Endothelial cell of umbilical vein (primary cell): ENCODE measurements around the gene GNPDA2. TPM values are rescaled to one million over a fixed set of nuclear protein-coding genes. Genes with fewer than 3 reads are reported as not detected.

ENCODE experiments used
- BruUV-seq: library from RNA; stranded (reverse); fragments of 400-500 nt; replicated peaks from 2 replicates; lab custom pipeline; 2021; lab: Mats Ljungman, UMichigan
- CTCF ChIA-PET: fragments of 300-600, 350-600 bp; sonication (Branson Sonifier 250); formaldehyde crosslinking; loops from one replicate; lab custom pipeline; 2021; ENCODE audit warnings: antibody characterized with exemption, inconsistent platforms; lab: Charles Lee
- POLR2A ChIA-PET: fragments of 300-600, 350-600 bp; sonication (Branson Sonifier 250); formaldehyde crosslinking; loops from one replicate; lab custom pipeline; 2021; ENCODE audit warnings: antibody characterized with exemption, inconsistent platforms; lab: Charles Lee
- DNase-seq: peaks from one replicate; pipeline ENCODE4 v3.0.0-alpha.2; 2011; ENCODE audit warnings: low read depth, low spot score
- FAIRE-seq: peaks from 2 replicates; lab custom pipeline; 2011; peaks lifted over from hg19 to GRCh38; lab: Jason Lieb, UNC
- H2AFZ ChIP-seq: 2 replicates; pipeline ENCODE4 v1.6.0; 2012; ENCODE audit warnings: low read depth, low read length, control low read depth, inconsistent platforms
- H3K27ac ChIP-seq: 2 replicates; pipeline ENCODE4 v1.5.1; 2011; ENCODE audit warnings: low read depth, mild to moderate bottlenecking, control low read depth, low read length, moderate library complexity; ENCODE audit not compliant: insufficient read depth
- H3K27me3 ChIP-seq, 2 experiments: 2 replicates each; pipeline versions ENCODE4 v1.6.0 to v1.6.1; 2011; ENCODE audit warnings: low read length in 2 of 2, mixed read lengths in 1 of 2; ENCODE audit not compliant: control insufficient read depth in 2 of 2, insufficient read depth in 2 of 2
- H3K36me3 ChIP-seq, 2 experiments: 2 replicates in 1 of 2; 3 replicates in 1 of 2; pipeline ENCODE4 v1.5.1; 2011; ENCODE audit warnings: low read length in 2 of 2, mild to moderate bottlenecking in 1 of 2, moderate library complexity in 1 of 2; ENCODE audit not compliant: control insufficient read depth in 2 of 2, insufficient read depth in 2 of 2; ENCODE audit errors: extremely low read depth in 1 of 2
- H3K4me1 ChIP-seq: 3 replicates; pipeline ENCODE4 v1.5.1; 2011; ENCODE audit warnings: mild to moderate bottlenecking, low read length; ENCODE audit not compliant: control insufficient read depth, insufficient read depth; ENCODE audit errors: extremely low read depth
- H3K4me2 ChIP-seq: 2 replicates; pipeline ENCODE4 v1.6.1; 2011; ENCODE audit warnings: low read length, control low read depth, mixed read lengths; ENCODE audit not compliant: insufficient read depth
- H3K4me3 ChIP-seq, 3 experiments: fragments of 200-600 bp in 1 of 3; sonication (generic), shearing (Covaris generic) in 1 of 3; replicated peaks in 1 of 3; 2 replicates each; pipeline ENCODE4 v1.5.1; 2011 to 2016; ENCODE audit warnings: control low read depth in 3 of 3, low read length in 3 of 3, mild to moderate bottlenecking in 2 of 3, inconsistent platforms in 1 of 3, low read depth in 1 of 3, moderate library complexity in 1 of 3; ENCODE audit not compliant: insufficient read depth in 1 of 3
- H3K79me2 ChIP-seq: 2 replicates; pipeline ENCODE4 v1.6.0; 2012; ENCODE audit warnings: low read length, inconsistent platforms; ENCODE audit not compliant: control insufficient read depth, insufficient read depth
- H3K9ac ChIP-seq: replicated peaks from 2 replicates; pipeline ENCODE3; 2011; ENCODE audit warnings: low read length, control low read depth; ENCODE audit not compliant: insufficient read depth; ENCODE audit errors: extremely low read depth
- H3K9me1 ChIP-seq: replicated peaks from 3 replicates; pipeline ENCODE4 v1.6.0; 2011; ENCODE audit warnings: mild to moderate bottlenecking, low read length; ENCODE audit not compliant: control insufficient read depth, insufficient read depth; ENCODE audit errors: extremely low read depth
- H3K9me3 ChIP-seq: replicated peaks from 2 replicates; pipeline ENCODE4 v1.5.1; 2012; ENCODE audit warnings: low read length, inconsistent platforms; ENCODE audit not compliant: control insufficient read depth, insufficient read depth
- H4K20me1 ChIP-seq: replicated peaks from 2 replicates; pipeline ENCODE3; 2011; ENCODE audit warnings: mild to moderate bottlenecking, low read length; ENCODE audit not compliant: control insufficient read depth, insufficient read depth; ENCODE audit errors: extremely low read depth
- CTCF ChIP-seq, 2 donors: IDR thresholded peaks; 1 replicate in 1 of 2; 2 replicates in 1 of 2; pipeline ENCODE4 v1.5.1; 2011; ENCODE audit warnings: low read length in 2 of 2, mild to moderate bottlenecking in 2 of 2, moderate library complexity in 2 of 2, control low read depth in 1 of 2, inconsistent platforms in 1 of 2, low read depth in 1 of 2; ENCODE audit not compliant: insufficient read depth in 1 of 2; ENCODE audit errors: extremely low read depth in 1 of 2
- GATA2 ChIP-seq: IDR thresholded peaks from 2 replicates; pipeline ENCODE4 v1.7.0; 2011; ENCODE audit warnings: low read depth, mild to moderate bottlenecking, moderate library complexity, mixed read lengths, low read length; ENCODE audit not compliant: insufficient read length, insufficient read depth
- JUN ChIP-seq: IDR thresholded peaks from 2 replicates; pipeline ENCODE4 v1.6.1; 2011; ENCODE audit warnings: borderline replicate concordance, low read depth; ENCODE audit not compliant: insufficient read length, insufficient read depth
- MAX ChIP-seq: IDR thresholded peaks from 2 replicates; pipeline ENCODE4 v1.6.1; 2011; ENCODE audit not compliant: insufficient read depth, insufficient read length
- MYC ChIP-seq: IDR thresholded peaks from one replicate; pipeline ENCODE4 v1.6.1; 2011; ENCODE audit warnings: mild to moderate bottlenecking, low read depth, low read length
- POLR2A ChIP-seq: IDR thresholded peaks from 2 replicates; pipeline ENCODE4 v1.6.1; 2012; ENCODE audit warnings: low read depth, mild to moderate bottlenecking, control low read depth, low read length
- POLR2AphosphoS5 ChIP-seq: IDR thresholded peaks from 2 replicates; pipeline ENCODE4 v1.6.1; 2012; ENCODE audit warnings: low read depth, mild to moderate bottlenecking, control low read depth, low read length, moderate library complexity; ENCODE audit not compliant: insufficient read depth
- dilution Hi-C: fragments of 300-500 bp; cut with MboI; formaldehyde crosslinking; loops from one replicate; pipeline ENCODE4 v1.15.0; 2019; ENCODE audit warnings: low sequenced_read_pairs; ENCODE audit not compliant: extremely low pct_ligation_motif_present
- intact Hi-C: fragments of 100-400 bp; cut with micrococcal nuclease; formaldehyde crosslinking; loops from one replicate; pipeline ENCODE4 v1.10.0; 2022
- polyA plus RNA-seq, 4 experiments: library from polyadenylated mRNA; depleted of rRNA in 3 of 4; stranded (reverse) in 3 of 4; unstranded in 1 of 4; fragments of >200 nt; gene quantifications; 2 replicates each; pipeline versions ENCODE4 v1.2.1 to v1.2.3, GENCODE V29; 2011 to 2012; ENCODE audit warnings: missing spikeins in 1 of 4
- total RNA-seq: library from RNA; stranded (reverse); gene quantifications from 2 replicates; pipeline ENCODE4 v1.2.3, GENCODE V29; 2021

The GNPDA2 gene
- total and polyA plus RNA-seq, 2 donors (not counting 3 experiments of a cell fraction or from before 2014, with no cell fraction given) = 7.6 to 14.7 TPM

- no peaks in the 10 kb centered on the region for H3K9me1 ChIP-seq
- BruUV-seq = no TSS peak
- peaks cover 12% of the 10 kb centered on the region for H3K79me2 ChIP-seq
- H3K4me2 ChIP-seq = no peak overlapping the region
- H3K36me3 ChIP-seq = no peaks in the 10 kb centered on the region
- ChIA-PET CTCF (interaction anchor here (1.3 kb wide), 1 partner anchor 10 kb away, joined by 5 read pairs; no protein-coding TSS in a partner anchor), POLR2A (no interaction called here)
- H3K27ac ChIP-seq = no peak overlapping the region
- H4K20me1 ChIP-seq = peaks cover 3% of the 10 kb centered on the region
- FAIRE-seq = no peak
- H2AFZ ChIP-seq = no peak overlapping the region
- DNase-seq = no peak
- no peak for TF ChIP-seq MYC
- no peak for TF ChIP-seq JUN
- no peak for TF ChIP-seq GATA2
- no peak for TF ChIP-seq POLR2A
- no peak for TF ChIP-seq POLR2AphosphoS5
- dilution Hi-C loops = no loop called here
- no peak overlapping the region for H3K4me3 ChIP-seq
- intact Hi-C loops = no loop called here
- H3K9ac ChIP-seq = no peak overlapping the region
- no peaks in the 10 kb centered on the region for H3K27me3 ChIP-seq
- no peaks in the 10 kb centered on the region for H3K4me1 ChIP-seq
- no peaks in the 10 kb centered on the region for H3K9me3 ChIP-seq
Observed at GRCh38 chr4:44716597-44716996, 9.8 kb downstream of the GNPDA2 start.

- DNase-seq = no peak
- Histone ChIP-seq H3K27me3 (no peaks in the 10 kb centered on the region), H2AFZ (no peak overlapping the region), H3K4me2 (no peak overlapping the region), H3K79me2 (no peaks in the 10 kb centered on the region), H3K4me3 (no peak overlapping the region), H3K9me1 (no peaks in the 10 kb centered on the region), H3K36me3 (no peaks in the 10 kb centered on the region), H3K27ac (no peak overlapping the region), H3K9ac (no peak overlapping the region), H3K4me1 (no peaks in the 10 kb centered on the region), H4K20me1 (peaks cover 3% of the 10 kb centered on the region), H3K9me3 (no peaks in the 10 kb centered on the region)
- TF ChIP-seq POLR2A (no peak), CTCF (IDR thresholded peaks at IDR 0.05; ENCODE audit: extremely low read depth in 1 of 2, insufficient read depth in 1 of 2, low read depth in 1 of 2, low read length in 2 of 2) (no peak), POLR2AphosphoS5 (no peak), MYC (no peak), MAX (no peak), GATA2 (no peak)
- no peak for FAIRE-seq
- no TSS peak for BruUV-seq
- CTCF ChIA-PET = no interaction called here
- dilution Hi-C loops (no loop called here), intact Hi-C loops (no loop called here)
- POLR2A ChIA-PET = no interaction called here
Observed at GRCh38 chr4:44713125-44713524, 13.2 kb downstream of the GNPDA2 start.
